ENCODE data around the gene MYBBP1A.

DNA sequence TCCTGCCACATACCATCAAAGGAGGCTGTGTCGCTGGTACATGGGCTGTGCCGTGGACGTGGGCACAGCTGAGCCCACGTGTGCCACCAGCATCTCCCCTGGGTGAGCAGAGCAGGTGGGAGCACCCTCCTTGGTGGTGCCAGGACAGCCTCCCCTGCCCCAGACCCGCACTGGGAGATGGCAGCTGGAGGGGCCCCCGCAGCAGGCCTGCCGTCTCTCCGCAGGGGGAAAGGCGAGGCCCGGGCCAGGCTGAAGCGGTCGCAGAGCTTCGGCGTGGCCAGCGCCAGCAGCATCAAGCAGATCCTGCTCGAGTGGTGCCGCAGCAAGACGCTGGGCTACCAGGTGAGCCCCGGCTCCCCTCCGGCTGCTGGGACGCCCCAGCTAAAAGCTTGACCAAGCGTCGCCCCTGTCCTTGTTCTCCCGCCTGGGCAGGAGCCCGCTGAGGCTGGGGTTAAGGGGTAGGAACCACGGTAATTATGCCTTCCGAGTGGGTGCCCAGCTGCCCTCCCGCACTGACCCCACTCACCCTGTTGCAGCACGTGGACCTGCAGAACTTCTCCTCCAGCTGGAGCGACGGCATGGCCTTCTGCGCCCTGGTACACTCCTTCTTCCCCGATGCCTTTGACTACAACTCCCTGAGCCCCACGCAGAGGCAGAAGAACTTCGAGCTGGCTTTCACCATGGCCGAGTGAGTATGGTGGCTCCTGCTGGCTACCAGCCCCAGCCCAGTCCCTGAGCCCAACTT lies 41.6 kb upstream of the MYBBP1A start:
- TF ChIP-seq, protein P1, sequence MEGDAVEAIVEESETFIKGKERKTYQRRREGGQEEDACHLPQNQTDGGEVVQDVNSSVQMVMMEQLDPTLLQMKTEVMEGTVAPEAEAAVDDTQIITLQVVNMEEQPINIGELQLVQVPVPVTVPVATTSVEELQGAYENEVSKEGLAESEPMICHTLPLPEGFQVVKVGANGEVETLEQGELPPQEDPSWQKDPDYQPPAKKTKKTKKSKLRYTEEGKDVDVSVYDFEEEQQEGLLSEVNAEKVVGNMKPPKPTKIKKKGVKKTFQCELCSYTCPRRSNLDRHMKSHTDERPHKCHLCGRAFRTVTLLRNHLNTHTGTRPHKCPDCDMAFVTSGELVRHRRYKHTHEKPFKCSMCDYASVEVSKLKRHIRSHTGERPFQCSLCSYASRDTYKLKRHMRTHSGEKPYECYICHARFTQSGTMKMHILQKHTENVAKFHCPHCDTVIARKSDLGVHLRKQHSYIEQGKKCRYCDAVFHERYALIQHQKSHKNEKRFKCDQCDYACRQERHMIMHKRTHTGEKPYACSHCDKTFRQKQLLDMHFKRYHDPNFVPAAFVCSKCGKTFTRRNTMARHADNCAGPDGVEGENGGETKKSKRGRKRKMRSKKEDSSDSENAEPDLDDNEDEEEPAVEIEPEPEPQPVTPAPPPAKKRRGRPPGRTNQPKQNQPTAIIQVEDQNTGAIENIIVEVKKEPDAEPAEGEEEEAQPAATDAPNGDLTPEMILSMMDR (IDR thresholded peaks at IDR 0.05; ENCODE audit: low read length) = no peak
- no peak for TF ChIP-seq EZH2phosphoT487 (IDR thresholded peaks at IDR 0.05; ENCODE audit: low read length)

All from MM.1S (cell line).